ENCODE measurements around the gene KANSL1.

DNA sequence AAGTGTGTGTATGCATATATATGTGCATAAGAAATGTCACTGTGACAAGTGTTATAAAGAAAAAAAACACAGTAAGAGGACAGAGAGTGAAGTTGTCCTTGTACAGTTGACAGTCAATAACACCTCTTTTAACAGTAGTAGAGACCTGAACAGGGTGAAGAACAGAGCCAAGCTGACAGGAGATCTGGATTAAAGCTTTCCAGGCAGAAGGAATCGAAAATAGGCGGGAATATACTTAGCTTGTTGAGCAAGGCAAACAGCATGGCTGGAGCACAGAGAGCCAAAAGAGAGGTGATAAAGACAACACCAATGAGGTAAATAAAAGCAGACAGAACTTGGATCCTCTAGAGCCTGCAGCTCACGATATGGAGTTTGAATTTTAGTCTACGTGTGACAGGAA is 64.8 kb downstream of the KANSL1 start:
- TF ChIP-seq, protein P1, sequence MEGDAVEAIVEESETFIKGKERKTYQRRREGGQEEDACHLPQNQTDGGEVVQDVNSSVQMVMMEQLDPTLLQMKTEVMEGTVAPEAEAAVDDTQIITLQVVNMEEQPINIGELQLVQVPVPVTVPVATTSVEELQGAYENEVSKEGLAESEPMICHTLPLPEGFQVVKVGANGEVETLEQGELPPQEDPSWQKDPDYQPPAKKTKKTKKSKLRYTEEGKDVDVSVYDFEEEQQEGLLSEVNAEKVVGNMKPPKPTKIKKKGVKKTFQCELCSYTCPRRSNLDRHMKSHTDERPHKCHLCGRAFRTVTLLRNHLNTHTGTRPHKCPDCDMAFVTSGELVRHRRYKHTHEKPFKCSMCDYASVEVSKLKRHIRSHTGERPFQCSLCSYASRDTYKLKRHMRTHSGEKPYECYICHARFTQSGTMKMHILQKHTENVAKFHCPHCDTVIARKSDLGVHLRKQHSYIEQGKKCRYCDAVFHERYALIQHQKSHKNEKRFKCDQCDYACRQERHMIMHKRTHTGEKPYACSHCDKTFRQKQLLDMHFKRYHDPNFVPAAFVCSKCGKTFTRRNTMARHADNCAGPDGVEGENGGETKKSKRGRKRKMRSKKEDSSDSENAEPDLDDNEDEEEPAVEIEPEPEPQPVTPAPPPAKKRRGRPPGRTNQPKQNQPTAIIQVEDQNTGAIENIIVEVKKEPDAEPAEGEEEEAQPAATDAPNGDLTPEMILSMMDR (IDR thresholded peaks at IDR 0.05; ENCODE audit: poor library complexity) = no peak
- TF ChIP-seq EZH2 (IDR thresholded peaks at IDR 0.05; ENCODE audit: borderline replicate concordance) = no peak

Measured in hepatocyte (in vitro differentiated cells).